ENCODE measurements around the gene CHPF2.

CHPF2 gene

DNA sequence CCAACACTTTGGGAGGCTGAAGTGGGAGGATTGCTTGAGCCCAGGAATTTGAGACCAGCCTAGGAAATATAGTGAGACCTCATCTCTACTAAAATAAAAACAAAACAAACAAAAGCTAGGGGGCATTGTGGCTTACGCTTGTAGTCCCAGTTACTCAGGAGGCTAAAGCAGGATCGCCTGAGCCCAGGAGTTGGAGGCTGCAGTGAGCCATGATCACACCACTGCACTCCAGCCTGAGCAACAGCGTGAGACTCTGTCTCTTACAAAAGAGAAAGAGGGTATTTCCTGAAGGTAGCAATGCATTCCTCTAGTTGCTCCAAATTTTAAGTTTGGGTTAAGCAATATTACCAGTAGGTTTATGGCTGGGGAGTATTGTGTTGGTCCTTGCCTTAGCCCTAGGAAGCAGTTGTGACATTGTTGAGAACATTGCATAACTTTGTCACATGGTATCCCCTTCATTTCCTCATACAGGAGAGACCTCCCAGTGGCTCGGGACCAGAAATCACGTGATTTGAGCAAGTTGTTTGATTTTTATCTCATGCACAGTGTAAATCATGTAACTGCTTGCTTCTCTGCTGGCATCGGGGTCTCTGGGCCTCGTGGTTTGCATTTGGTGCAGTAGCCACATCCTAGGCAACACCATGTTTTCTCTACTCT lies 39.5 kb downstream of the CHPF2 start:
- DNase-seq: no peak

DNA sequence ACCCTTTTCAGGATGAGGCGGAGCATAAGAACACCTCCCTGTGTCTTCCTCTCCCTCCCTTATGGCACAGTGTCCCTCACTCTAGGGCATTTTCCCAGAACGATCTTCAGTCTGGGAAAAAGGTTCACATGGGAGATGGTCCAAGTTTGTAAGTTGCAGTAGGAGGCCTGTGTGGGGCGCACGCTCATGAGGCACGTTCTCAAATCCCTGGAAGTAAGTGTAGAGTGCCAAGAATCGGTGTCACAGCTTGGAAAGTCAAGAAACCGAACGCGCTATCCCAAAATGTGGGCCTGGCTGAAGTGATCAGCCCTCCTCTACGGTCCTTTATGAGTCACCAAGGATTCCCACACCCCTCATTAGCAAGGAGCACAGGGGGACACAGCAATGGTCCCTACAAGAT lies 40.1 kb downstream of the CHPF2 start:
- DNase-seq: no peak

DNA sequence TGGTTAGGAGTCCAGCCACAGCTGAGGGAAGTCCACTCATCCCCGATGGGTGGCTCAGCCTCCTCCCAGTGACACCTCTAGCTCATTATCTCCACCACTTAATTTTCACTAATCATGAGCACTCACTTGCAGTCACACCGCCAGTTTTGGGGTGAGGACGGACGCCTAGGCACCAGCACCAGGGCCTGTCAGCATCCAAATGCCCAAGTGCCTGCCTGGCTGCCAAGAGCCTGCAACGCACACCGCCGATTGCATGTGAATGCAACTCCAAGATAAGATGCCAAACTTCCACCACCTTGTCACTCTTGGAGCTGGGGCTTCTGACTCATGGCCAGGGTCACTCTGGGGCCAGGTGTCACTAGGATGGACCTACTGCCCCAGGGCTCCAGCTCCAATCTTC lies 40.6 kb downstream of the CHPF2 start:
- no peak for DNase-seq

DNA sequence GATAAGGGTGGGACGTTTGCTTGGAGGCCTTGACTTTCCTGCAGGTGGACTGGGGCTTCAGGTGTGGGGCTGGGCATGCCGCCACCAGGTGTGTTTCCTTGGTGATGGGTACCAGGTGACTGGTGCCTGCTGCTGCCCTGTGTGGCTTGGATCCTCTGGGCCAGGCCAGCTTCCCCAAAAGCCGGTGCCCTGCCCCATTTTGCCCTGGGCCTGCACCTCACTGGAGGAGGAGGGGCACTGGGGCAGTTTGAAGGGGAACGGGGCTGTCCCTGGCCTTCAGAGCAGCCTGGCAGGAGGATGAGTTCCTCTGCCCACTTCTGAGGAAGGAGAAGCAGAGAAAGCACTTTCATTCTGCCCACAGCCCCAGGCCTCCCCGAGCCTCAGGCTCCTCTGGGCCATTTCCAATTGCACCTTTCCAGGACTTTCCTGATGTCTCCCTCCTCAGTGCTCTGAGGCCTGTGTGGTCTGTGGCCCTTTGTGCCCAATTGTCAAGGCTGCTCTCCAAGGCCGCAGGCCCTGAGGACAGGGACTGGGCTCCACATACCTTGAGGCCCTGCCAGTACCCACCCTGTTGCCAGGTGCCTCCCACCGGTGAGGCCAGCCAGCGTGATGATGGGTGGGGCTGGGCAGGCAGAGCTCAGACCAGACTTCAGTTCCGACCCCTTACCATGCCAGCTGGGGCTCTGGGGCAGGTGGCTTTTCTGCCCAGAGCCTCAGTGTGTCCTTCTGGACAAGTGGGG lies 41.5 kb downstream of the CHPF2 start:
- no peak for DNase-seq

GRCh38 chr7:151274396-151274795 lies 42.1 kb downstream of the CHPF2 start:
- DNase-seq: no peak

GRCh38 chr7:151274936-151275812 lies 42.9 kb downstream of the CHPF2 start:
- no peak for DNase-seq

- DNase-seq: no peak
Measured at GRCh38 chr7:151275813-151276577, 43.7 kb downstream of the CHPF2 start.

DNA sequence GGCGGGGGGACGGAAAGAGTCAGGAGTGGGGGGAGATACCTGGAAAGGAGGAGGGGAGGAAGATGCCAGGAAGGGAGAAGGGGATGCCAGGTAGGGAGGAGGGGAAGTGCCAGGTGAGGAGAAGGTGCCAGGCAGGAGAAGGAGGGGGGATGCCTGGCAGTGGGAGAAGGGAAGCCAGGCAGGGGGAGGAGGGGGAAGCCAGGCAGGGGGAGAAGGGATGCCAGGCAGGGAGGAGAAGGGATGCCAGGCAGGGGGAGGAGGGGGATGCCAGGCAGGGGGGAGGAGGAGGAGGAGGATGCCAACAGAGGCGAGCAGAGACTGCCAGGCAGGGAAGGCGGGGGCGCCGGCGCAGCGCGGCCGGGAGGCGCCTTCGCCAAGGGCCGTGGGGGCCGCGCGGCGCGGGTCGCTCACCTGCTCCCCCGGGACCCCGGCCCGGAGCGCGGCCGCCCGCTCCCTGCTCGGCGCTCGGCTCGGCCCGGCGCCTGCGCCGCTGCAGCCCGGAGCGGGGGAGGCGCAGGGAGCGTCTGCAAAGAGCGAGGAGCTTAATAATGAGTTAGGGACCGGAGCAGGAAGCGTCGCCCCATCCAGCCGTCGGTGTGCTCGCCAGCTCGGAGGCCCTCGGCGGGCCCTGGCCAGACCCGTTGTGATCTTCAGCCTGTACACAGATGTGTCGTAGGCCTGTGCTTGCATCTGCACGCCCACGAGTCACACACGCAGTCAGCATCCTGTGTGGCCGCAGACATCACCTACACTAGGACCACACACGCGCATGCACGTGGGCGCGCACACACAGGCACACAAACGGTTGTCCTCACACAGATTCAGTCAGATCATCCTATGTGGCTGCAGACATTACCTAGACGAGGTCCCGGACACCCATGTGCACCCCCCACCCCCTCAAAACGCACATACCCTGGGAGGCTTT lies 44.6 kb downstream of the CHPF2 start:
- no peak for DNase-seq

- no peak for DNase-seq
Measured at GRCh38 chr7:151277631-151278030, 45.3 kb downstream of the CHPF2 start.

- no peak for DNase-seq
Measured at GRCh38 chr7:151278949-151279348, 46.7 kb downstream of the CHPF2 start.

DNA sequence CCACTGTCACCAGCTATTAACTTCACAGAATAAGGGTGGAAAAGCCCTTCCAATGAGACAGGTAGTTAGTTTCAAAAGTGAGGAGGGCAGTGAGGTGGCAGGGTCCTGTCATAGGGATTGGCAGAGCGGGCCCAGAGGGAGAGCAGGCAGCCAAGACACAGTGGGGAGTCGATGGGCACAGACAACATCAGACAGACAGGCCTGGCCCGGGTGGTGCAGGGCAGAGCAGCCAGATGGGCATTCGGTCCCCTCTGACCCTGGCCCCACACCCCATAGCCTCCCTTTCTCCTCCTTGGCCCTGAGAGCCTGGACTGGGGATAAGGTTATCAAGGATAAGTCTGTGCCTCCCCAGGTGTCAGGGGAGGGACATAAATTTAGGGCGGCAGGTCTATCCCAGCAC lies 47.6 kb downstream of the CHPF2 start:
- no peak for DNase-seq

DNA sequence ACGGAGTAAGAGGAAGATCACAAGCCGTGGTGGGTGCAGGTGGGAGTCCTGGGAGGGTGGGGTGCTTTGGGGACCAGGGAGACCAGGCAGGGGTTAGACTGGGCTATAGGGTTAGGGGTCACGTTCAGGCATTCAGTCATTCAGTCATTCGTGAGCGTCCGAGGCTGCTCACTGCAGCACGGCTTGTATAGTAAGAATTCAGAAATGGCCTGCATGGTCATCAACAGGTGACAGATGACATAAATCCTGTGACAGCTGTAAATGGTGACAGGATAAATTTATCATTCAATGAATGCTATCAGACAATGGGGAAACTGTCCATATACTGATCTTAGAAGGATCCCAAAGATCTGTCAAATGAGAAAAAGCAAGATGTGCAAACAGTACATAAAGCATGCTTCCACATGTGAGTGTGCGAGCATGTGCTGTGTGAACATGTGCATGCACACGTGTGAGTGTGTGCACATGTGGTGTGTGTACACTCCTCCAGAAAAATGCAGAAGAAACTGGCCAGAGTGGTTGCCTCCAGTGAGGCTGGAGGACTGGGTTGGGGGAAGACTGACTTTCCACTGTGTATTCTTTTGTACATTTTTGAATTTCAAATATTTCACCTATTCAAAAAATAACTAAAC lies 48.2 kb downstream of the CHPF2 start:
- no peak for DNase-seq

DNA sequence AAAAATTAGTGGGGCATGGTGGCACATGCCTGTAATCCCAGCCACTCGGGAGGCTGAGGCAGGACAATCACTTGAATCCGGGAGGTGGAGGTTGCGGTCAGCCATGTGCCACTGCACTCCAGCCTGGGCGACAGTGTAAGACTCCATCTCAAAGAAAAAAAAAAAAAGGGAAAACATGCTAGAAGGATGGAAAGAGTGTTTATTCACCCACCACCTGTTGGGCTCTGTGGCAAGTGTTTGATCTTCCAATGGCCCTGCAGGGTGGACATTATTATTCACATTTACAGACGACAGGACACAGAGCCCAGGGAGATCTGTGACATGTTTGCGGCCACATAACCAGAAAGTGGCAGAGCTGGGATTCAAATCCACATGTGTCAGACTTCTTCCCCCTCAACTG lies 49.4 kb downstream of the CHPF2 start:
- no peak for DNase-seq

GRCh38 chr7:151282111-151282510 lies 49.8 kb downstream of the CHPF2 start:
- no peak for DNase-seq

DNA sequence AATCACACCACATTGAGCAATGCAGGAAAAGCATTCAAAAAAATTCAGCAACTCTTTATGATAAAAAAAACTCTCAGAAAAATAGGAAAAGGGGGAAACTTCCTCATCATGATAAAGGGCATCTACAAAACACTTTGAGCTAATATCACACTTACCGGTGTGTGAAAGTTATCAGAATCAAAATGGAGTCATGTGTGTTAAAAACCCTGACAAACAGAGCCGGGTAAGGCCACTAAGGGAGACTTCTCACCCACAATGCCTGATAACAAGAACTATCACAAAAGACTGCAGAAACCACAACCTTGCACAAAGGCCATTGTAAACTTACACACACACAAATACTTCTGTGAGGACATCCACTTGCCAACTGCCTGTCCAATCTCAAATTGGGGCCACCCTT lies 51.0 kb downstream of the CHPF2 start:
- DNase-seq: no peak

DNA sequence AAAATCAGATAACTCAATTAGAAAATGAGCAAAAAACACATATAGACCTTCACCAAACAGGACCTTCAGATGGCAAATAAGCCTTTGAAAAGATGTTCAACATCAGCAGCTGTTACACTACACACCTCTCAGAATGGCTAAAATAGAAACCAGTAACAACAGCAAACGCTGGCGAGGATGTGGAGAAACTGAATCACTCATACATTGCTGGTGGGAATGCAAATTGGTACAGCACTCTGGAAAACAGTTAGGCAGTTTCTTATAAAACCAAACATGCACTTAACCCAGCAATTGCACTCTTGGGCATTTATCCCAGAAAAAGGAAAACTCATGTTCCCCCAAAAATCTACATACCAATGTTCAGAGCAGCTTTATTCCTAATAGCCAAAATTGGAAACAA lies 53.9 kb downstream of the CHPF2 start:
- no peak for DNase-seq

Data from amniotic stem cell (primary cell).